GM12878 (cell line): ENCODE data around the gene GALNT15. TPM values are rescaled to one million over a fixed set of nuclear protein-coding genes. Genes with fewer than 3 reads are reported as not detected.

Experiments
- ATAC-seq: fragments of 200-7000 bp; cut with Tn5 transposase; 3 replicates; pipeline ENCODE4 v1.9.1; 2020; ENCODE audit warnings: mild to moderate bottlenecking, moderate library complexity
- BruUV-seq: library from RNA; stranded (reverse); fragments of 400-500 nt; replicated peaks from 2 replicates; lab custom pipeline; 2021; lab: Mats Ljungman, UMichigan
- CTCF ChIA-PET: fragments of 300-600 bp; sonication (Branson Sonifier 250); formaldehyde crosslinking; extraction: SDS; loops from one replicate; lab custom pipeline; 2021; ENCODE audit warnings: inconsistent platforms; lab: Yijun Ruan, JAX
- POLR2A ChIA-PET: fragments of 350-600 bp; formaldehyde crosslinking; extraction: SDS; loops from one replicate; lab custom pipeline; 2021; ENCODE audit warnings: inconsistent platforms; lab: Charles Lee
- RAD21 ChIA-PET: fragments of 300-600 bp; sonication (Branson Sonifier 250); formaldehyde crosslinking; loops from one replicate; lab custom pipeline; 2023; ENCODE audit warnings: antibody characterized with exemption; ENCODE audit not compliant: unreplicated experiment; lab: Charles Lee
- SMC1A ChIA-PET: fragments of 300-600 bp; sonication (Branson Sonifier 250); formaldehyde crosslinking; loops from one replicate; lab custom pipeline; 2023; ENCODE audit not compliant: unreplicated experiment, uncharacterized antibody; lab: Charles Lee
- DNase-seq: peaks from one replicate; pipeline ENCODE4 v3.0.0-alpha.2; 2011; ENCODE audit warnings: low read depth, low spot score
- FAIRE-seq: peaks from 3 replicates; lab custom pipeline; 2011; peaks lifted over from hg19 to GRCh38; lab: Jason Lieb, UNC
- H2AFZ ChIP-seq: 2 replicates; pipeline ENCODE4 v1.6.0; 2011; ENCODE audit warnings: low read depth, low read length, control low read depth; ENCODE audit not compliant: control insufficient read depth
- H3K27ac ChIP-seq: 2 replicates; pipeline ENCODE4 v1.5.1; 2011; ENCODE audit warnings: control low read depth; ENCODE audit not compliant: control insufficient read depth, insufficient read depth
- H3K27me3 ChIP-seq, 2 experiments: replicated peaks in 1 of 2; 2 replicates each; pipeline versions ENCODE4 v1.6.0 to v1.6.1; 2011; ENCODE audit warnings: low read length in 1 of 2; ENCODE audit not compliant: control insufficient read depth in 2 of 2, insufficient read depth in 2 of 2
- H3K36me3 ChIP-seq, 2 experiments: 2 replicates each; pipeline ENCODE4 v1.5.1; 2011; ENCODE audit warnings: low read length in 1 of 2; ENCODE audit not compliant: control insufficient read depth in 2 of 2, insufficient read depth in 2 of 2
- H3K4me1 ChIP-seq: 2 replicates; pipeline ENCODE4 v1.6.1; 2011; ENCODE audit warnings: mild to moderate bottlenecking, low read length, moderate library complexity, mixed read lengths; ENCODE audit not compliant: control insufficient read depth, insufficient read depth
- H3K4me2 ChIP-seq: 2 replicates; pipeline ENCODE4 v1.6.0; 2011; ENCODE audit warnings: control low read depth; ENCODE audit not compliant: control insufficient read depth, insufficient read depth
- H3K4me3 ChIP-seq: fragments of 200-600 bp; sonication (generic); 2 replicates; pipeline ENCODE4 v1.5.1; 2016
- H3K79me2 ChIP-seq: 2 replicates; pipeline ENCODE4 v1.6.0; 2011; ENCODE audit warnings: low read length; ENCODE audit not compliant: control insufficient read depth, insufficient read depth
- H3K9ac ChIP-seq: 2 replicates; pipeline ENCODE4 v1.8.0; 2011; ENCODE audit warnings: low read length, control low read depth, mixed read lengths; ENCODE audit not compliant: control insufficient read depth, insufficient read depth
- H3K9me3 ChIP-seq: replicated peaks from 3 replicates; pipeline ENCODE4 v1.5.1; 2011; ENCODE audit warnings: mild to moderate bottlenecking, low read length; ENCODE audit not compliant: control insufficient read depth, insufficient read depth
- H4K20me1 ChIP-seq: 2 replicates; pipeline ENCODE4 v1.6.0; 2011; ENCODE audit not compliant: control insufficient read depth, insufficient read depth
- BACH1 ChIP-seq: fragments of 450-650 bp; IDR thresholded peaks from 2 replicates; pipeline ENCODE4 v1.6.1; 2017; ENCODE audit warnings: mild to moderate bottlenecking, borderline replicate concordance
- CHD4 ChIP-seq: fragments of 200-600 bp; sonication (generic); IDR thresholded peaks from 2 replicates; pipeline ENCODE4 v1.6.1; 2016; ENCODE audit warnings: mild to moderate bottlenecking
- E2F8 ChIP-seq: fragments of 450-650 bp; IDR thresholded peaks from 2 replicates; pipeline ENCODE4 v1.6.1; 2018; ENCODE audit warnings: mild to moderate bottlenecking, low read depth, moderate library complexity; ENCODE audit not compliant: partially characterized antibody
- EP300 ChIP-seq, 2 experiments: fragments of 150-350 bp in 1 of 2; IDR thresholded peaks; 2 replicates each; pipeline ENCODE4 v1.6.1; 2011 to 2012; ENCODE audit warnings: low read depth in 2 of 2, low read length in 2 of 2, borderline replicate concordance in 1 of 2, improper control_type of control experiment in 1 of 2, inconsistent platforms in 1 of 2; ENCODE audit not compliant: control insufficient read depth in 1 of 2
- KAT2A ChIP-seq: conservative IDR thresholded peaks from 2 replicates; pipeline ENCODE4 v1.6.1; 2011; ENCODE audit warnings: low read depth, low read length; ENCODE audit not compliant: control insufficient read depth
- RELB ChIP-seq: fragments of 450-650 bp; IDR thresholded peaks from 2 replicates; pipeline ENCODE4 v1.6.1; 2017; ENCODE audit warnings: low read depth, mild to moderate bottlenecking, moderate library complexity
- RFX5 ChIP-seq: IDR thresholded peaks from 2 replicates; pipeline ENCODE4 v1.6.1; 2011; ENCODE audit warnings: low read depth, low read length, improper control_type of control experiment
- SPI1 ChIP-seq: IDR thresholded peaks from 2 replicates; pipeline ENCODE4 v1.6.1; 2011; ENCODE audit warnings: low read depth, mild to moderate bottlenecking, low read length, moderate library complexity, borderline replicate concordance; ENCODE audit not compliant: insufficient read depth
- SUPT20H ChIP-seq: IDR thresholded peaks from 2 replicates; pipeline ENCODE4 v1.6.1; 2011; ENCODE audit warnings: low read depth, mild to moderate bottlenecking, low read length, moderate library complexity, borderline replicate concordance; ENCODE audit not compliant: control insufficient read depth
- TCF7 ChIP-seq: IDR thresholded peaks from 2 replicates; pipeline ENCODE4 v1.6.1; 2014; ENCODE audit warnings: antibody characterized with exemption, borderline replicate concordance
- YY1 ChIP-seq: IDR thresholded peaks from 2 replicates; pipeline ENCODE4 v1.6.1; 2011; ENCODE audit warnings: low read depth, mild to moderate bottlenecking, low read length
- WGBS: methylation state at CpG from one replicate; pipeline ENCODE4 v1.1.6; 2016; ENCODE audit warnings: low lambda C conversion rate; ENCODE audit not compliant: insufficient replicate concordance, insufficient coverage; ENCODE audit errors: missing lambda C conversion rate; 5-methylcytosine and 5-hydroxymethylcytosine counted together
- in situ Hi-C: fragments of 300-500 bp; cut with MboI; formaldehyde crosslinking; loops from 9 replicates; pipeline ENCODE4 v1.14.3; 2018; ENCODE audit warnings: mixed read lengths
- intact Hi-C: fragments of 100-400 bp; cut with micrococcal nuclease; formaldehyde crosslinking; loops from one replicate; pipeline ENCODE4 v1.14.2; 2022; ENCODE audit not compliant: unreplicated experiment
- polyA plus RNA-seq, 11 experiments: library from polyadenylated mRNA; depleted of rRNA in 4 of 11; unstranded in 6 of 11; stranded (reverse) in 5 of 11; fragments of >200 nt; fragmentation: Nextera tagmentation in 4 of 11; fragmentation: Illumina TruSeq in 1 of 11; extraction: Ambion mirVana in 4 of 11; extraction: Trizol in 1 of 11; gene quantifications; 1 replicate in 1 of 11; 2 replicates in 10 of 11; pipeline versions ENCODE4 v1.2.1 to v1.2.3, GENCODE V29; 2011 to 2016; ENCODE audit warnings: inconsistent platforms in 2 of 11, missing spikeins in 2 of 11, low read depth in 1 of 11
- total RNA-seq, 4 experiments: library from RNA; depleted of rRNA in 3 of 4; stranded (reverse); fragments of >200 nt in 3 of 4; fragmentation: Illumina TruSeq in 1 of 4; extraction: Trizol in 1 of 4; gene quantifications; 2 replicates each; pipeline versions ENCODE4 v1.2.1 to v1.2.3, GENCODE V29; 2013 to 2021

GALNT15 gene
- total and polyA plus RNA-seq, 10 of the 15 experiments (the other 5 are each of a cell fraction or from before 2014, with no cell fraction given) = 0.03 to 0.05 TPM; not detected in 8

- FAIRE-seq (no peak), DNase-seq (no peak), ATAC-seq (no peak)
- WGBS = 74% methylated on average over 8 of the region's 8 CpGs
- Histone ChIP-seq H4K20me1 (no peaks in the 10 kb centered on the region), H3K9ac (no peak overlapping the region), H3K27ac (no peak overlapping the region), H3K9me3 (no peaks in the 10 kb centered on the region), H2AFZ (no peak overlapping the region), H3K4me2 (no peak overlapping the region), H3K27me3 (no peaks in the 10 kb centered on the region; a peak in 1 of 4 replicates), H3K4me3 (no peak overlapping the region), H3K36me3 (no peaks in the 10 kb centered on the region), H3K4me1 (no peaks in the 10 kb centered on the region), H3K79me2 (no peaks in the 10 kb centered on the region)
- ChIA-PET POLR2A (no interaction called here), SMC1A (interaction anchor here (0.6 kb wide), 1 partner anchor 812 kb away, joined by 3 read pairs; no protein-coding TSS in a partner anchor), CTCF (interaction anchor here (0.7 kb wide), 1 partner anchor 11 kb away, joined by 3 read pairs; no protein-coding TSS in a partner anchor), RAD21 (no interaction called here)
- TF ChIP-seq RFX5 (no peak), TCF7 (no peak), EP300 (IDR thresholded peaks at IDR 0.05; ENCODE audit: borderline replicate concordance in 1 of 2, control insufficient read depth in 1 of 2, low read depth in 2 of 2, low read length in 2 of 2) (no peak), YY1 (no peak), RELB (no peak)
- in situ Hi-C loops (no loop called here), intact Hi-C loops (no loop called here)
- no TSS peak for BruUV-seq
Observed at GRCh38 chr3:16127249-16127648, 47.2 kb upstream of the GALNT15 start.

GRCh38 chr3:16130066-16130465 is 44.4 kb upstream of the GALNT15 start:
- H3K4me1 ChIP-seq = no peaks in the 10 kb centered on the region
- ATAC-seq (no peak), DNase-seq (no peak), FAIRE-seq (no peak)
- H4K20me1 ChIP-seq = no peaks in the 10 kb centered on the region
- H3K27me3 ChIP-seq = no peaks in the 10 kb centered on the region; a peak in 1 of 4 replicates
- ChIA-PET POLR2A (no interaction called here), CTCF (interaction anchor here (0.7 to 1.3 kb wide), 3 partner anchors 8 to 51 kb away, joined by 3 read pairs; no protein-coding TSS in a partner anchor), RAD21 (no interaction called here), SMC1A (no interaction called here)
- H3K4me2 ChIP-seq = no peak overlapping the region
- no peak overlapping the region for H3K4me3 ChIP-seq
- no peaks in the 10 kb centered on the region for H3K9me3 ChIP-seq
- H3K27ac ChIP-seq = no peak overlapping the region
- H2AFZ ChIP-seq = no peak overlapping the region
- in situ Hi-C loops (no loop called here), intact Hi-C loops (no loop called here)
- H3K9ac ChIP-seq = no peak overlapping the region
- no peaks in the 10 kb centered on the region for H3K79me2 ChIP-seq
- WGBS = 39% methylated on average over 4 of the region's 4 CpGs
- BruUV-seq = no TSS peak
- no peaks in the 10 kb centered on the region for H3K36me3 ChIP-seq
- TF ChIP-seq E2F8 (no peak), BACH1 (no peak), SUPT20H (no peak), KAT2A (no peak), CHD4 (no peak), SPI1 (no peak)
